SHP77 (cell line): ENCODE measurements around the gene MC2R.

ENCODE experiments used
- DNase-seq, 2 experiments: peaks; one replicate each; lab custom pipeline; 2025; lab: John Stamatoyannopoulos, UW

The MC2R gene

GRCh38 chr18:13915391-13915790, at the start of gene MC2R:
Gene MC2R (minus strand): TSS chr18:13915536. CDS start chr18:13885518, 30,018 bp downstream.
- DNase-seq: no peak

- no peak for DNase-seq
Observed at GRCh38 chr18:13945811-13946210, 30.5 kb upstream of the MC2R start.

- DNase-seq: no peak
Observed at GRCh38 chr18:13943338-13943737, 28.0 kb upstream of the MC2R start.

DNA sequence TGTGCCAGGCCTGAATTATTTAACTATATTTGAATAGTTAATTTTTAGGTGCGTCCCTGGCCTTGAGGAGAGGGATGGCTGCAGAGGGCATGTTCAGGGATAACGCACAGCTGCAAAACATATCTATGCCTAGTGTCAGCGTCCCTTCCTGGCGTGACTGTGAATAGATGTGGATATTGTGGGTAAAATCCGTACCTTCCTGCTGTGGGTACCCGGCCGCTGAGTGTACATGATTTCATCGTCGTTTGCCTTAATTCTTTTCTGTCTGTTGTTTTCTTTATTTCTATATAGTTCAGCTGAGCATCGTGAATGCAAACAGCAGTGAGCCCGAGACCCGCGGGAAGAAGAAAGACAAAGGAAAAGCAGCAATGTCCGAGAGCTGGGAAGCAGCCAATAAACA, 25.0 kb upstream of the MC2R start:
- DNase-seq: no peak

DNA sequence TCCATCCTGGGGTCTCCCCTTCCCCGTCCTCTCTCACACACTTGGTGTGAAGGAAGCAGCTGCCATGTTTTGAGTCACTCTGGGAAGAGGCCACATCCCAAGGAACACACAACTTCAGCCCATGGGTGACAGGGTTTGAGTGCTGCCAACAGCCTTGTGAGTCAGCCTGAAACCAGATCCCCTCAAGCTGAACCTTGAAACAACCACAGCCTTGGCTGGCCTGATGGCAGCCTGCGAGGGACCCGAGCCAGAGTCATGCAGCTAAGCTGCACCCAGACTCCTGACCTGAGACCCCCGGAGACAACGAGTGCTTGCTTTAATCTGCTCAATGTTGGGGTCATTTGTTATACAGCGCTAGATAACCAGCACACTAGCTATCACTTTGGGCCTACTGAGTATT, 19.3 kb upstream of the MC2R start:
- DNase-seq: no peak

- no peak for DNase-seq
Observed at GRCh38 chr18:13934058-13934457, 18.7 kb upstream of the MC2R start.

- DNase-seq: no peak
Observed at GRCh38 chr18:13932285-13933025, 17.1 kb upstream of the MC2R start.

- peak in 1 of 2 experiments; percentile 20 for DNase-seq
Observed at GRCh38 chr18:13930964-13931363, 15.6 kb upstream of the MC2R start.

GRCh38 chr18:13923221-13923620, 7.9 kb upstream of the MC2R start:
- DNase-seq: no peak

GRCh38 chr18:13918898-13919297, 3.6 kb upstream of the MC2R start:
- DNase-seq: no peak

GRCh38 chr18:13917401-13917800, 2.1 kb upstream of the MC2R start:
- DNase-seq: no peak

- DNase-seq: no peak
Observed at GRCh38 chr18:13916559-13916958, 1.2 kb upstream of the MC2R start.

GRCh38 chr18:13915995-13916431, 677 bp upstream of the MC2R start:
- DNase-seq: no peak

GRCh38 chr18:13914756-13915155, 580 bp downstream of the MC2R start:
- no peak for DNase-seq

DNA sequence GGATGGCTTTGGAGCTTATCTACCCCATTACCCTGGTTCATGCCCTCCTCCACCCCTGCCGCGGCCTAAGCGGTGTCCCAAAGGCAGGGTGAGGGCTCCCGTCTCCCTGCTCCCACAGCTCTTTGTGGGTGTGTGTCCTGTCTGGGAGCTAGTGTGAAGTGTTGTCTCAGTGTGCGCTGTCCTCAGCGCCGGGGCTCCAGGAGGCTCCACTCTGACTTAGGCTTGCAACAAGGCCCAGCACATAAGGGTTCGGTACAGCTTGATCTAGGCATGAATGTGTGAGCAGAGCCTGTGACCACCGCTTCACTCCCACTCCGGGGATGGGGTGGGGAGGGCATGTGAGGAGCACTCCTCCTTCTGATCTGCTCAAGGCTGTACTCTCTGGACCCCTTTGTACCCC, 1.2 kb downstream of the MC2R start:
- no peak for DNase-seq

- DNase-seq: no peak
Observed at GRCh38 chr18:13913205-13913604, 2.1 kb downstream of the MC2R start.

GRCh38 chr18:13912601-13913000, 2.7 kb downstream of the MC2R start:
- DNase-seq: no peak

GRCh38 chr18:13910986-13911385, 4.3 kb downstream of the MC2R start:
- DNase-seq: no peak

GRCh38 chr18:13910501-13910900, 4.8 kb downstream of the MC2R start:
- DNase-seq: no peak

DNA sequence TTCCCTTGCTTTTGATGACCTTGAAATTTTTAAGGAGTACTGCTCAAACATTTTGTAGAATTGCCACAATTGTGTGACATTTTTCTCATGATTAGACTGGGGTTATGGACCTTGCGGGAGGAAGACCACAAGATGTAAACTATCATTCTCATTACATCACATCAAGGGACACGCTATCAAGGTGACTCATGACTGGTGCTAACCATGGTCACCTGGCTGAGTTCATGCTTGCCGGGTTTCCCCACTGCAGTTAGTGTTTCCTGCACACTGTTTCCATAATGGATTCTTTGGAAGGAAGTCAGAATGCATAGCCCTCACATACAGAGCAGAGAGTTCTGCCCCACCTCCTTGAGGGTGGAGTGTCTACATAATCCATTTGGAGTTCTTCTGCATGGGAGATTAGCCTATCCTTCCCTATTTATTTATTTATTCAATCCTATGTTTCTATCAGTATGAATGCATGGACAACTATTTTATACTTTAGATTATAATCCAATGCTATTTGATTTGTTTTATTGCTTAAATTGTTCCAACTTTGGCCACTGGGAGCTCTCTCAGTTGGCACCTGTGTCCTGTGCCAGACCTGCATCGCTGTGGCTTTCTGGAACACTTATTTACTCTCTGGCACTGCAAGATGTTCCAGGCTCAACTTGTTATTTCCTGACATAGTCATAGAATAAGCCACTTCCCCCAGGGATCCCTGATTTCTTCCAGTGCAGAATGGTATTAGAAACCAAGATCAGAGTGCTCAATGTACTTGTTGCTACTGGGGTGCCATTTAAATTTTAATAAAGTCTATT, 6.0 kb downstream of the MC2R start:
- DNase-seq: no peak

DNA sequence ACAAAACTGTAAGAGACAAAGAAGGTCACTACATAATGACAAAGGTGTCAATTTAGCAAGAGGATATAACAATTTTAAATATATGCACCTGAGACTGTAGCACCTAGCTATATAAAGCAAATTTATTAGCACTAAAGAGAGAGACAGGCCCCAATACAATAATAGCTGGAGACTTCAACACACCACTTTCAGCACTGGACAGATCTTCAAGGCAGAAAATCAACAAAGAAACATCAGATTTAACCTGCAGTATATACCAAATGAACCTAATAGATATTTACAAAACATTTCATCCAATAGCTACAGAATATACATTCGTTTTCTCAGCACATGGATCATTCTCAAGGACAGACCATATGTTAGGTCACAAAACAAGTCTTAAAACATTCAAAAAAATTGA, 14.7 kb downstream of the MC2R start:
- no peak for DNase-seq

DNA sequence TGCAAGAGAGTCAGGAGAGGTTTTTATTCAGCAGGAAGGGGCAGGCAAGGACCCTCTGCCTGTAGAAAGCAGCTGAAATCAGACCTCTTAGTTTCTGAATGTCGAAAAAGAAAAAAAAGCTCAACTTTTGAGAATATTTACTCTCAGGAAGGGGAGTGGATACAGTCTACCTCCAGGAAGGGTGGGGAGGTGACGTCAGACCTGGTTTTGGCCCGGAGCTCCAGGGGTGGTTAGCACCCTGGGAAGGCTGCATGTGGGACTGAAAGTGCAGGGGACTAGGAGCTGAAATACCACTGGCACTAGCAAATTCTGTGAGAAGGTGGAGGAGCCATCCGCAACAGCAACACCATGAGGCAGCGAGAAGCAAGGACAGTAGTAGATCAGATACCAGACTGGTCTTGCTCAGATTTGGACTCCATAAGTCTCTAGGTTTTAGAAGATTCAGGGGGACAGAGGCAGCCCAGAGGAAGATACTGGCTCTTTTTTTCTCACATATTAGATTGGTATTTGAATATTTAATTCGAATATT, 19.8 kb downstream of the MC2R start:
- no peak for DNase-seq

DNA sequence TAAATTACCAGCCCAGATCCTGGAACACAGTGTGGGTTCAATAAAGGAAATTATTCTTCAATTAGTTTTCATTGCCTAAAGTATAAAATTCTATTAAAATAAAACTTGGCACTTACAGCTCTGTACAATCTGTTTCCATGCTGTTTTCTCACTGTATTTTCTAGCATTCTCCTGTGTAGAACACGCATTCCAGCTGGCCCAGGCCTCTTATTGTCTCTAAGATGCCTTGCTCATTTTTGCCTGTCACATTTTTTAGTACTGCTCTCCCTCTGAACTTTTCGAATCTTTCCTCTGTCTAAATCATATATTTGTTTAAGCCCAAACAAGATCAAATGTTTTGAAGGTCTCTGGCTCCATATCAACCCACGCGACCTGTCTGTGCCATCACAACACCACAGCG, 20.8 kb downstream of the MC2R start:
- DNase-seq: no peak
